K562 (cell line): ENCODE results near the gene MAD1L1. TPM values are rescaled to one million over a fixed set of nuclear protein-coding genes. Genes with fewer than 3 reads are reported as not detected.

Source experiments
- ATAC-seq: fragments of 200-7000 bp; cut with Tn5 transposase; 3 replicates; pipeline ENCODE4 v1.9.1; 2020; ENCODE audit warnings: moderate library complexity
- BruUV-seq: library from RNA; stranded (reverse); fragments of 400-500 nt; replicated peaks from 2 replicates; lab custom pipeline; 2021; lab: Mats Ljungman, UMichigan
- CTCF ChIA-PET: fragments of 300-600 bp; formaldehyde crosslinking; extraction: SDS; loops from one replicate; lab custom pipeline; 2021; ENCODE audit warnings: low intra/inter-chr PET ratio; lab: Yijun Ruan, JAX
- POLR2A ChIA-PET: fragments of 300-600, 350-650 bp; sonication (Branson Sonifier 250); formaldehyde crosslinking; extraction: SDS; loops from one replicate; lab custom pipeline; 2021; ENCODE audit warnings: antibody characterized with exemption, inconsistent platforms; lab: Yijun Ruan, JAX
- DNase-seq, 4 experiments: peaks; one replicate each; pipeline versions ENCODE4 v3.0.0 to v3.0.0-alpha.2; 2011 to 2018; ENCODE audit warnings: low spot score in 3 of 4, mixed read lengths in 3 of 4; ENCODE audit errors: extremely low read depth in 1 of 4
- FAIRE-seq: peaks from 2 replicates; lab custom pipeline; 2011; peaks lifted over from hg19 to GRCh38; lab: Jason Lieb, UNC
- H2AFZ ChIP-seq: 2 replicates; pipeline ENCODE4 v1.6.0; 2011; ENCODE audit warnings: low read depth, low read length, control low read depth, inconsistent platforms
- H3K27ac ChIP-seq: fragments of 200-600 bp; 3 replicates; pipeline ENCODE4 v1.8.0; 2011; ENCODE audit warnings: low read depth, mild to moderate bottlenecking, control low read depth, inconsistent platforms, low read length, moderate library complexity, mixed read lengths; ENCODE audit errors: extremely low read depth
- H3K27me3 ChIP-seq, 2 experiments: fragments of 300-600 bp in 1 of 2; 2 replicates in 1 of 2; 3 replicates in 1 of 2; pipeline versions ENCODE4 v1.6.0 to v1.8.0; 2011; ENCODE audit warnings: inconsistent platforms in 2 of 2, low read length in 2 of 2, mild to moderate bottlenecking in 1 of 2, mixed read lengths in 1 of 2, moderate library complexity in 1 of 2; ENCODE audit not compliant: control insufficient read depth in 2 of 2, insufficient read depth in 2 of 2
- H3K36me3 ChIP-seq: fragments of 300-600 bp; 3 replicates; pipeline ENCODE4 v1.8.0; 2011; ENCODE audit warnings: mild to moderate bottlenecking, low read length, inconsistent platforms; ENCODE audit not compliant: control insufficient read depth, insufficient read depth
- H3K4me1 ChIP-seq, 2 experiments: fragments of 200-600 bp in 1 of 2; replicated peaks in 1 of 2; 2 replicates in 1 of 2; 3 replicates in 1 of 2; pipeline versions ENCODE4 v1.5.1 to v1.8.0; 2011; ENCODE audit warnings: inconsistent platforms in 2 of 2, low read length in 2 of 2, mild to moderate bottlenecking in 1 of 2, mixed read lengths in 1 of 2, moderate library complexity in 1 of 2; ENCODE audit not compliant: control insufficient read depth in 2 of 2, insufficient read depth in 2 of 2
- H3K4me2 ChIP-seq: 2 replicates; pipeline ENCODE4 v1.6.1; 2011; ENCODE audit warnings: low read length, control low read depth, inconsistent platforms, mixed read lengths; ENCODE audit not compliant: insufficient read depth
- H3K4me3 ChIP-seq: fragments of 200-600 bp; sonication (generic), shearing (Covaris generic); 2 replicates; pipeline ENCODE4 v1.5.1; 2016; ENCODE audit warnings: control low read depth, inconsistent platforms
- H3K79me2 ChIP-seq: fragments of 200-600 bp; 3 replicates; pipeline ENCODE4 v1.8.0; 2011; ENCODE audit warnings: low read length, inconsistent platforms; ENCODE audit not compliant: control insufficient read depth, insufficient read depth
- H3K9ac ChIP-seq, 2 experiments: 2 replicates each; pipeline versions ENCODE4 v1.6.0 to v1.6.1; 2011; ENCODE audit warnings: low read depth in 2 of 2, low read length in 2 of 2, control low read depth in 1 of 2, inconsistent platforms in 1 of 2, mild to moderate bottlenecking in 1 of 2, mixed read lengths in 1 of 2; ENCODE audit not compliant: insufficient read depth in 1 of 2
- H3K9me1 ChIP-seq: one replicate; pipeline ENCODE4 v1.6.0; 2011; ENCODE audit warnings: inconsistent platforms, mild to moderate bottlenecking, low read length, moderate library complexity; ENCODE audit not compliant: control insufficient read depth, insufficient read depth
- H3K9me3 ChIP-seq: replicated peaks from 2 replicates; pipeline ENCODE4 v1.5.1; 2011; ENCODE audit warnings: low read depth, low read length, inconsistent platforms; ENCODE audit not compliant: control insufficient read depth, insufficient read depth
- H4K20me1 ChIP-seq: replicated peaks from 2 replicates; pipeline ENCODE4 v1.6.1; 2011; ENCODE audit warnings: low read length, inconsistent platforms, mixed read lengths; ENCODE audit not compliant: control insufficient read depth, insufficient read depth
- ATF7 ChIP-seq: fragments of 450-650 bp; IDR thresholded peaks from 2 replicates; pipeline ENCODE4 v1.7.1; 2014; ENCODE audit warnings: mild to moderate bottlenecking, moderate library complexity
- CHD2 ChIP-seq: IDR thresholded peaks from 2 replicates; pipeline ENCODE4 v1.6.1; 2011; ENCODE audit warnings: low read depth, low read length
- IFI16 ChIP-seq: fragments of 250-450 bp; sonication (Bioruptor Pico); IDR thresholded peaks from 2 replicates; pipeline ENCODE4 v2.1.2; 2022; ENCODE audit warnings: mild to moderate bottlenecking, inconsistent platforms
- ILK ChIP-seq: fragments of 450-650 bp; IDR thresholded peaks from 2 replicates; pipeline ENCODE4 v1.6.1; 2016; ENCODE audit warnings: missing genetic modification characterization, low read depth, mild to moderate bottlenecking, missing compliant biosample characterization, moderate library complexity, borderline replicate concordance
- KDM2B ChIP-seq: fragments of 250-450 bp; sonication (Bioruptor Pico); IDR thresholded peaks from 2 replicates; pipeline ENCODE4 v1.8.0; 2021; ENCODE audit warnings: mild to moderate bottlenecking, moderate library complexity
- PRDM10 ChIP-seq: fragments of 450-650 bp; IDR thresholded peaks from 2 replicates; pipeline ENCODE4 v1.6.1; 2018; ENCODE audit not compliant: partially characterized antibody
- PTBP1 ChIP-seq: fragments of 200-400 bp; formaldehyde crosslinking; IDR thresholded peaks from 2 replicates; pipeline ENCODE4 v1.6.1; 2017; ENCODE audit warnings: low read depth, low read length
- RBM34 ChIP-seq: fragments of 200-400 bp; formaldehyde crosslinking; IDR thresholded peaks from 2 replicates; pipeline ENCODE4 v1.6.1; 2018; ENCODE audit warnings: low read length, borderline replicate concordance; ENCODE audit not compliant: insufficient read depth
- RNF219 ChIP-seq: fragments of 250-450 bp; sonication (Bioruptor Pico); IDR thresholded peaks from 2 replicates; pipeline ENCODE4 v1.5.0; 2022; ENCODE audit warnings: mild to moderate bottlenecking
- SP1 ChIP-seq: sonication (generic); formaldehyde crosslinking; IDR thresholded peaks from 2 replicates; pipeline ENCODE4 v1.8.1; 2022; ENCODE audit warnings: mild to moderate bottlenecking, missing genetic modification reagents
- TARDBP ChIP-seq: fragments of 450-650 bp; IDR thresholded peaks from 2 replicates; pipeline ENCODE4 v1.6.1; 2016
- TRIM25 ChIP-seq: fragments of 450-650 bp; IDR thresholded peaks from 2 replicates; pipeline ENCODE4 v1.7.0; 2016; ENCODE audit warnings: borderline replicate concordance
- WHSC1 ChIP-seq: IDR thresholded peaks from one replicate; pipeline ENCODE4 v1.6.1; 2012; ENCODE audit warnings: low read length, control low read depth, inconsistent platforms
- ZBTB9 ChIP-seq: fragments of 450-650 bp; formaldehyde crosslinking; IDR thresholded peaks from 2 replicates; pipeline ENCODE4 v1.4.0; 2020; ENCODE audit warnings: mild to moderate bottlenecking, moderate library complexity
- ZNF174 ChIP-seq: fragments of 250-450 bp; sonication (Bioruptor Pico); IDR thresholded peaks from 2 replicates; pipeline ENCODE4 v1.4.0; 2020; ENCODE audit warnings: mild to moderate bottlenecking
- ZNF830 ChIP-seq: fragments of 250-450 bp; sonication (Bioruptor Pico); IDR thresholded peaks from 2 replicates; pipeline ENCODE4 v1.5.0; 2021; ENCODE audit warnings: mild to moderate bottlenecking
- WGBS: fragments of 100-300 bp; shearing (Covaris generic); methylation state at CpG from one replicate; pipeline ENCODE4 v1.1.6; 2016; ENCODE audit warnings: low coverage, mixed read lengths; ENCODE audit not compliant: insufficient coverage; ENCODE audit errors: missing lambda C conversion rate; 5-methylcytosine and 5-hydroxymethylcytosine counted together
- in situ Hi-C: fragments of 300-500 bp; cut with MboI; formaldehyde crosslinking; loops from 4 replicates; pipeline ENCODE4 v1.15.0; 2018; ENCODE audit warnings: inconsistent platforms, mixed read lengths
- intact Hi-C: fragments of 100-400 bp; cut with micrococcal nuclease; formaldehyde crosslinking; loops from 2 replicates; pipeline ENCODE4 v1.14.2; 2022
- polyA plus RNA-seq, 8 experiments: library from polyadenylated mRNA; depleted of rRNA in 4 of 8; stranded (reverse) in 5 of 8; unstranded in 3 of 8; fragments of >200 nt; fragmentation: Nextera tagmentation in 2 of 8; fragmentation: Illumina TruSeq in 1 of 8; extraction: Ambion mirVana in 2 of 8; extraction: Trizol in 1 of 8; gene quantifications; 2 replicates each; pipeline versions ENCODE4 v1.2.1 to v1.2.3, GENCODE V29; 2011 to 2014; ENCODE audit warnings: inconsistent platforms in 1 of 8, missing spikeins in 1 of 8
- total RNA-seq, 7 experiments: library from RNA; depleted of rRNA in 6 of 7; stranded (reverse); fragments of >200 nt in 6 of 7; fragmentation: Illumina TruSeq in 2 of 7; extraction: Trizol in 2 of 7; gene quantifications; 2 replicates each; pipeline versions ENCODE4 v1.2.1 to v1.2.3, GENCODE V29; 2011 to 2021; ENCODE audit warnings: low replicate concordance in 1 of 7

MAD1L1 gene
- total and polyA plus RNA-seq, 9 of the 15 experiments (the other 6 are each of a cell fraction or from before 2014, with no cell fraction given): 1.7 to 89.7 (median 18.0) TPM

GRCh38 chr7:1992554-1992953 is 240.2 kb downstream of the MAD1L1 start:
- no peaks in the 10 kb centered on the region for H3K9me3 ChIP-seq
- ChIA-PET CTCF (no interaction called here), POLR2A (interaction anchor here (1.0 to 1.9 kb wide), 2 partner anchors 10 to 14 kb away, joined by 4 to 5 read pairs; no protein-coding TSS in a partner anchor)
- no peak overlapping the region for H3K4me2 ChIP-seq
- FAIRE-seq: no peak
- H3K79me2 ChIP-seq: no peaks in the 10 kb centered on the region
- no TSS peak for BruUV-seq
- peaks cover 0 to 37% of the 10 kb centered on the region in 2 experiments; a peak in 1 of 5 replicates for H3K4me1 ChIP-seq
- no peak overlapping the region for H3K27ac ChIP-seq
- in situ Hi-C loops (no loop called here), intact Hi-C loops (no loop called here)
- TF ChIP-seq KDM2B (CRISPR knock-in tag) (no peak), PTBP1 (no peak), RNF219 (CRISPR knock-in tag) (no peak), TRIM25 (no peak), RBM34 (no peak), ZNF174 (no peak), IFI16 (CRISPR knock-in tag) (no peak), ILK (tag) (no peak), ZNF830 (no peak), TARDBP (no peak), SP1 (CRISPR knock-in tag) (no peak), WHSC1 (no peak), ZBTB9 (CRISPR knock-in tag) (no peak), CHD2 (no peak), ATF7 (no peak), PRDM10 (no peak)
- no peak overlapping the region for H2AFZ ChIP-seq
- no peak for DNase-seq
- no peak overlapping the region for H3K9ac ChIP-seq
- no peak overlapping the region for H3K4me3 ChIP-seq
- ATAC-seq: no peak
- H3K36me3 ChIP-seq: no peaks in the 10 kb centered on the region
- 60% methylated on average over 6 of the region's 6 CpGs for WGBS
- peaks cover 3% of the 10 kb centered on the region for H3K9me1 ChIP-seq
- H4K20me1 ChIP-seq: no peaks in the 10 kb centered on the region
- no peaks in the 10 kb centered on the region for H3K27me3 ChIP-seq
